MM.1S (cell line): ENCODE results near the gene PMF1.

Source experiments
- DNase-seq: peaks from one replicate; pipeline ENCODE4 v3.0.0-alpha.2; 2015
- H2AFZ ChIP-seq: fragments of 300-600 bp; sonication (generic); 2 replicates; pipeline ENCODE4 v1.6.0; 2016; ENCODE audit warnings: antibody characterized with exemption, low read length
- H3F3A ChIP-seq: fragments of 300-600 bp; sonication (generic); 2 replicates; pipeline ENCODE4 v1.6.1; 2016; ENCODE audit warnings: mild to moderate bottlenecking, antibody characterized with exemption, low read length, moderate library complexity, mixed read lengths; ENCODE audit not compliant: insufficient read depth
- H3K27ac ChIP-seq: fragments of 300-600 bp; sonication (generic); 2 replicates; pipeline ENCODE4 v1.5.1; 2016; ENCODE audit warnings: mild to moderate bottlenecking, low read length
- H3K27me3 ChIP-seq: fragments of 300-600 bp; sonication (generic); replicated peaks from 2 replicates; pipeline ENCODE4 v1.6.0; 2016; ENCODE audit warnings: low read length; ENCODE audit not compliant: insufficient read depth
- H3K36me3 ChIP-seq: fragments of 300-600 bp; sonication (generic); replicated peaks from 2 replicates; pipeline ENCODE4 v1.6.1; 2016; ENCODE audit warnings: mild to moderate bottlenecking, low read length, mixed read lengths; ENCODE audit not compliant: insufficient read depth
- H3K4me1 ChIP-seq: fragments of 300-600 bp; sonication (generic); 2 replicates; pipeline ENCODE4 v1.6.1; 2016; ENCODE audit warnings: low read length, mixed read lengths
- H3K4me2 ChIP-seq: fragments of 300-600 bp; sonication (generic); 2 replicates; pipeline ENCODE4 v1.6.0; 2016; ENCODE audit warnings: low read depth, low read length
- H3K4me3 ChIP-seq: fragments of 300-600 bp; sonication (generic); 2 replicates; pipeline ENCODE4 v1.5.1; 2016; ENCODE audit warnings: low read length, mixed read lengths
- H3K79me2 ChIP-seq: fragments of 300-600 bp; sonication (generic); 2 replicates; pipeline ENCODE4 v1.6.1; 2016; ENCODE audit warnings: mixed run types, low read length, mixed read lengths
- H3K9ac ChIP-seq: fragments of 300-600 bp; sonication (generic); 2 replicates; pipeline ENCODE4 v1.6.1; 2016; ENCODE audit warnings: low read length, mixed read lengths
- H3K9me2 ChIP-seq: fragments of 300-600 bp; sonication (generic); replicated peaks from 2 replicates; pipeline ENCODE4 v1.6.1; 2016; ENCODE audit warnings: mild to moderate bottlenecking, low read length, mixed read lengths; ENCODE audit not compliant: insufficient read depth
- H3K9me3 ChIP-seq: fragments of 300-600 bp; sonication (generic); replicated peaks from 2 replicates; pipeline ENCODE4 v1.6.1; 2016; ENCODE audit warnings: mild to moderate bottlenecking, low read length, mixed read lengths; ENCODE audit not compliant: insufficient read depth
- H4K20me1 ChIP-seq: fragments of 300-600 bp; sonication (generic); 2 replicates; pipeline ENCODE4 v1.6.1; 2016; ENCODE audit warnings: mild to moderate bottlenecking, low read length, moderate library complexity, mixed read lengths; ENCODE audit not compliant: insufficient read depth
- CTCF ChIP-seq: fragments of 300-600 bp; sonication (generic); IDR thresholded peaks from 2 replicates; pipeline ENCODE4 v1.5.1; 2016; ENCODE audit warnings: antibody characterized with exemption, low read length, mixed read lengths
- EZH2 ChIP-seq: fragments of 300-600 bp; sonication (generic); optimal IDR thresholded peaks from 2 replicates; pipeline ENCODE3; 2017; ENCODE audit warnings: low read depth, mild to moderate bottlenecking, antibody characterized with exemption, low read length, mixed read lengths
- EZH2phosphoT487 ChIP-seq: fragments of 300-600 bp; sonication (generic); IDR thresholded peaks from 2 replicates; pipeline ENCODE4 v1.6.1; 2018; ENCODE audit warnings: antibody characterized with exemption, low read length

PMF1 gene

GRCh38 chr1:156281281-156281680, 68.5 kb downstream of the PMF1 start:
- Histone ChIP-seq H3K36me3 (peaks cover 21% of the 10 kb centered on the region), H2AFZ (no peak overlapping the region), H3K27me3 (no peaks in the 10 kb centered on the region), H3K9me2 (no peaks in the 10 kb centered on the region), H3K4me1 (peaks cover 23% of the 10 kb centered on the region; the same call in 1 of the 2 replicates), H3K79me2 (peaks cover 83% of the 10 kb centered on the region), H3K9me3 (no peaks in the 10 kb centered on the region), H3K9ac (peak overlapping the region; percentile 79), H3K4me2 (peak overlapping the region; percentile 90), H3F3A (peaks cover 7% of the 10 kb centered on the region), H3K4me3 (peak overlapping the region; percentile 84), H4K20me1 (0 out of 2 replicates have a peak, but pooled peaks cover 3% of the 10 kb centered on the region), H3K27ac (peak overlapping the region; percentile 68)
- TF ChIP-seq EZH2phosphoT487 (no peak), EZH2 (no peak), CTCF (peak; percentile 43)
- DNase-seq, result peak; percentile 91

GRCh38 chr1:156281693-156282478, 69.1 kb downstream of the PMF1 start:
- Histone ChIP-seq H3K79me2 (peaks cover 81% of the 10 kb centered on the region), H3K9me3 (no peaks in the 10 kb centered on the region), H4K20me1 (0 out of 2 replicates have a peak, but pooled peaks cover 3% of the 10 kb centered on the region), H3K4me3 (peak overlapping the region; percentile 84), H3K4me1 (peaks cover 23% of the 10 kb centered on the region; the same call in 1 of the 2 replicates), H3K36me3 (peaks cover 17% of the 10 kb centered on the region), H3K27me3 (no peaks in the 10 kb centered on the region), H3K4me2 (peak overlapping the region; percentile 90), H2AFZ (peak overlapping the region; percentile 56; the same call in 1 of the 2 replicates), H3F3A (peaks cover 7% of the 10 kb centered on the region), H3K9ac (peak overlapping the region; percentile 79), H3K9me2 (no peaks in the 10 kb centered on the region), H3K27ac (peak overlapping the region; percentile 68)
- no peak for TF ChIP-seq CTCF
- TF ChIP-seq EZH2phosphoT487, result no peak
- peak; percentile 47 for DNase-seq

GRCh38 chr1:156282479-156283222, 69.8 kb downstream of the PMF1 start, which contains the start of gene SMG5:
SMG5 (minus strand) TSS chr1:156282825; CDS start chr1:156282680, 145 bp downstream.
- peak within 1 kb of the TSS; percentile 77 for H2AFZ ChIP-seq
- H3K27ac ChIP-seq, result peak within 1 kb of the TSS; percentile 68
- peaks cover 7% of the 10 kb centered on the region for H3F3A ChIP-seq

More at GRCh38 chr1:156282479-156283222, 69.8 kb downstream of the PMF1 start, which contains the start of gene SMG5:
- Histone ChIP-seq H3K27me3 (no peaks in the 10 kb centered on the region), H4K20me1 (0 out of 2 replicates have a peak, but pooled peaks cover 3% of the 10 kb centered on the region), H3K9me2 (no peaks in the 10 kb centered on the region), H3K4me3 (peak within 1 kb of the TSS; percentile 84), H3K36me3 (peaks cover 14% of the 10 kb centered on the region), H3K9ac (peak within 1 kb of the TSS; percentile 79), H3K79me2 (peaks cover 76% of the 10 kb centered on the region), H3K4me2 (peak within 1 kb of the TSS; percentile 90), H3K9me3 (no peaks in the 10 kb centered on the region), H3K4me1 (peaks cover 23% of the 10 kb centered on the region; the same call in 1 of the 2 replicates)
- DNase-seq, result peak; percentile 100
- TF ChIP-seq EZH2 (no peak), EZH2phosphoT487 (no peak), CTCF (no peak)
